NCI-H345 treated with DMSO at 0.1 percent for 48 hours (cell line): ENCODE results near the gene COL6A3.

Source experiments
- DNase-seq: peaks from one replicate; lab custom pipeline; 2025; ENCODE audit not compliant: unreplicated experiment; lab: John Stamatoyannopoulos, UW

The COL6A3 gene

DNA sequence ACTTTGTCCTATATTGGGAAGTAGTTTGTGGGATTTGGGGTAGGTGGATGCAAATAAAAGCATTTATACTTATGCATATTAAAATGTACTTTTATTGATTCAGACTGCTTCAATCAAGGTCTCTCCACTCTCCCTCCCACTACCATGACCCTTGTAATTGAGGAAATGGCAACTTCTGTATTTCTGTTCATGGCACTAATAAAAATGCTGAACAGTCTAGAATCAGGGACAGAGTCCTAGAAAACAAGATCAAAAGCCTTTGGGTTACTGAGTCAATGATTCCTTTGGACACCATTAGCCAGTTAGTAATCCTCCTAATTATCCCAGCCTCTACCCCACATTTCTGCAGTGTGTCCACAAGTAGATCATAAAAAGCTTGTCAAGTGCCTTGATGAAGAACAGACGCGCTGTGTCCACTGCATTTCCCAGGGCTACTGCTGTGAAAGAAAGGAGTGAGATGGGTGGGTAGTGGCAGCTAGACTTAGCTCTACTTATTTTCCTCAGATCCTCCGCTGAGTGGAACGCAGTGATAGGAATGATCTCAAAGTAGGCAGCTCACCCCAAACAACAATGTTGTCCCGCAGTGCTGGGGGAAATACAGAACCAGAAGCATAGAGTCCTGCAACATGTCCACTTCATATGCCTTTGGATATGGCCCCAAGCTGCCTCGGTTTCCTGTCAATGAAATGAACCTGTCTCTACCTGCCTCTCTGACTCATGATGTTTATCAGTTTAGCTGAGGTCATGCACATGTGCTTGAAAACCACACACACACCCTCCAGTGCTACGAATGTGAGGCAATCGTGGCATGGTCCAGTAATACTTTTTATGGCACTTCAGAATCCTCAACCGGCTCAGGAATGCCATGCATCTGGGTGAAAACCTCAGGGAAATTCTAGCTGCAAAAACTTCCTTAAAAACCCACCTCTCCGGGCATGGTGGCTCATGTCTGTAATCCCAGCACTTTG lies 115.5 kb downstream of the COL6A3 start:
- no peak for DNase-seq

DNA sequence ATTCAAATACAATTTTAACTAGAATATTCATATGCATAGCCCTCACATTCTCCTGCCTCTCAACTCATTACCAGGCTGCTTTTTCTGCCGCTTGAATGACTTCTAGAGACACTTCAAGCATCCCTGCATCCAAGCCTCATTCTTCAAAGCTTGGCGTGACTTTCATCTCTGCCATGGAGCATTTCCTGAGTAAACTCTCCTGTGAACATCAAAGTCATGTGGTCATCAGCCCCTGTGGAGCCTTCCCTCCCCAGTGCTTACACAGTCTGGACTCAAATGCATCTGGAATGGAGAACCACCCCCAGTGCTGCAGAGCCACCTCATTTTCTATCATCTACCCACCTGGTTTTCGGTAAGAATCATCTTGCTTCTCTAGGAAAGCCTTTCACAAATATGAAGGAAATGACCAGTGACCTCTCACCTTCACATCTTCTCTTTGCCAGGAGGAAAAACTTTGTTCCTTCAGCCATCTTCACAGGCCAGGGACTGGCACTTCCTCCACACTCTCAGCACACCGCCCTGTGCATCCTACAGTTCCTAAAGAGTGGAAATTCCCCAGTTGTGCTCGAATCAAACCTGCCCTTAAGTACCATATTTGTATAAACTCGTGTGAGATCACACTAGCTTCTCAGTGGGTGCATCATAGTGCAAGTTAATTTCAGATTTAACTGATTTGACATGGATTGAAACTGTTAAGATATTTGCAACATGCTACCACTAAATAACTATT lies 116.4 kb downstream of the COL6A3 start:
- peak; percentile 45 for DNase-seq

GRCh38 chr2:237296756-237297155 lies 117.2 kb downstream of the COL6A3 start:
- DNase-seq, result no peak

GRCh38 chr2:237295889-237296480 lies 118.0 kb downstream of the COL6A3 start:
- DNase-seq, result no peak

- no peak for DNase-seq
Observed at GRCh38 chr2:237294460-237294859, 119.5 kb downstream of the COL6A3 start.

DNA sequence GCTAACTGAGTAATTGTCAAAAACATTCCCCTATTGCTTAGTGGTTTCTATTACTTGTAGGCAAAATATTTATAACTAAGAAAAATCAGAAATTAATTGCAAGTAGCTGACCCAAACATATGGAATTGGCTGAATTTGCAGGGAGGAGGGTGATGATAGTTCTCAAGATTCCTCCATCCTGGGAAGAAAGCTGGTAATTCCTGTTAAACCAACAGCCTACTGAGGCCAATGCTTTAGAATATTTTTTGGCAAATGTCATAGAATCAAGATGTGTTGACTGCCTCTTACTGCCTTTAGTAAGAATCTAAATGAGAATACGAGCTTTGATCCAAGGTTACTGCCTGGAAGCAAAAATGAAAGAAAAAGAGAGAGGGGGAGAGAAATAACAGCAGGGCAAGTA lies 120.0 kb downstream of the COL6A3 start:
- DNase-seq, result no peak

DNA sequence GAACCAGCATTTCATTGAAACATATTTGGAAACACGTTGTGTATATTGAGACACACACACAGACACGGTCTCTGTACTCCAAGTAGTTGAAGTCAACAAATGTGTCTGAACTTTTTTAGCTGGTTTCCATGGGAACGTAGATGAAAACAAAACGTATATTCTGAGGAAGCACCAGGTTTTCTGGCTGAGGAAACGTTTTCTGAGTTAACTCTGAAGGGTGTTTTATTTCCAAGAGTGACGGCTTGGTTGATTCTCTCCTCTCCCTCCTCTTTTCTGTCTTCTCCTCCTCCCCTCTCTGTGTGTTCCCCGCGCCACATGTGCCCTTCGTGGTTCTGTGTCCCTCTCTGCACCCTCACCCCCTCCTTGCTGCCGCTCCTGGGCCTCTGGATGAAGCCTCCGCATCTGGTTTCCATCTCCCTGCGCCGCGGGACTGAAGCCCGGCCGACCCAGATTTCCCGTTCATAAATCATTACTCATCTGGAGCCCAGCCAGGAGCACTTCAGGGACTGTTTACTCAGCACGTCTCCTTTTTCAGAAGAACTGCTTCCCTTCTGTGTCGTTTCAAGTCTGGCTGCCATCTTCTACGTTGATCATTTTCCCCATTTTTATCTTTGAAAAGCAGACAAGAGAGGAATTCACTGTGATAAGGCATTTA lies 122.7 kb downstream of the COL6A3 start:
- DNase-seq, result peak; percentile 94

- DNase-seq, result no peak
Observed at GRCh38 chr2:237290261-237290660, 123.7 kb downstream of the COL6A3 start.

DNA sequence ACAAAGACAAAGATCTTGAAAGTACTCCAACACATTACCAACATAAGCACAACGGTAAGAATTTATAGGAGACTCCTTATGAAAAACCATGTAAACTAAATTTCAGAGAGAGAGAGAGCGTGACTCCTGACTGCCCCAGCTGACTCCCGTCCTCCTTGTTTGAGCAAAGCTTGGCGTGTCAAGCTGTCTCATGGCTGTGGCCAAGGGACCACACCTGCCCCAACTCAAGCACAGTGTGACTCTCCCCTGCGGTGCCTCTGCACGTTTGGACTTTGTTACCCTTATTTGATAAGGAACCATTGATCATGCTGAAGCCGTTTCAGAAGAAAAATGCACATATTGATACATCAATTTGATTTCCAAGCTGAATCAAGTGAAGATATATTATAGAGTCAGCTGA lies 124.8 kb downstream of the COL6A3 start:
- DNase-seq, result no peak

DNA sequence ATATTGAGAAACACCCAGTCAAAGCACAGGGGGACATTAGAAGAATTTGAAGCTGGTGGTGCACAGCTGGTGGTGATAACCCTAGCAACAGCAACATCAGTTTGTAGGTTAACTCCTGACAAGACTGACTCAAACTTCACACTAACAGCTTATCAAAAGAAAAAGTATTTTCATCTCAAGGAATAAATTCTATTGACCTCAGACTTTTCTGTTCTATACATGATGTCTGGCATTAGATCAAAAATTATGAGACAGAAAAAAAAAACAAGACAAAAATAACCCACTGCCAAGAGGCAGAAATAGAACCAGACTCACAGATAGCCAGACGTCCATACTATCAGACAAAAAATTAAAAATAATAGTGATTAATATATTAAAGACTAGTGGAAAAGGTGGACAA lies 126.1 kb downstream of the COL6A3 start:
- no peak for DNase-seq

DNA sequence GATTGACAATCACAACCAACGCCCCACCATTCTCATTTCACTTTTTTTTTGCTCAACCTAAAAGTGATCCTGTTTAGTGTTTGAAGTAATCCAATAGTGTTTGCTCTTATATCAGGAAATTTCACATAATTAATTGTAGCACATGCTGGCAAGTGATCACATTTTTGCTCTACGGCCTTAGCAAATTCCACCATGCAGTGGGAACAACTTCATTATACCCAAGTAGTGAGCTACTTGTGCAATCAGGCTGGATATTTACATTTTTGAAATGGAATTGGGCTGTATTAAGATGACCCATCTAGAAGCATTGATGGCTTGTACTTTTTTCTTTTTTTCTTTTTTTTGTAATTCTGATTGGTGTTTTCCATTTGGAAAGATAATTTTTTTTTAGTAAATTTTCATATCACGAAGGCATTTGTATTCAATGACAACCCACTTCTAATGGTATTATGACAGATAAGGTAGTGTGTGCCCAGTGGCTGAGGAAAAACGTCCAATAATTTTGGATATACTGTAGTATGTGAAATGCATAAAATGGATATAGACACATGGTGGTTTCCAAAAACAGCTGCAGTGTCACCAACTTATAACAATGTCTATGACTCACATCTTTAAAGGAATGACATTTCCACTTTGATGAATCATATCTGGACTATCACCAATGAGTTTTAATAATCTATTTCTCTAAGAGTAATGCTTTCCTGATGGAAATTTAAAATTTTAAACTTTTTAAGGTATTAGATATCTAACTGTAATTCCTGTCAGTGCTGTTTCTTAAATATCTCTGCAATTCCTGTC lies 130.6 kb downstream of the COL6A3 start:
- no peak for DNase-seq

- no peak for DNase-seq
Observed at GRCh38 chr2:237282568-237283128, 131.3 kb downstream of the COL6A3 start.

GRCh38 chr2:237281836-237282306 lies 132.1 kb downstream of the COL6A3 start:
- DNase-seq, result no peak

GRCh38 chr2:237280939-237281338 lies 133.0 kb downstream of the COL6A3 start:
- no peak for DNase-seq

GRCh38 chr2:237280229-237280628 lies 133.7 kb downstream of the COL6A3 start:
- DNase-seq, result no peak

GRCh38 chr2:237279012-237279768 lies 134.8 kb downstream of the COL6A3 start:
- DNase-seq, result no peak

DNA sequence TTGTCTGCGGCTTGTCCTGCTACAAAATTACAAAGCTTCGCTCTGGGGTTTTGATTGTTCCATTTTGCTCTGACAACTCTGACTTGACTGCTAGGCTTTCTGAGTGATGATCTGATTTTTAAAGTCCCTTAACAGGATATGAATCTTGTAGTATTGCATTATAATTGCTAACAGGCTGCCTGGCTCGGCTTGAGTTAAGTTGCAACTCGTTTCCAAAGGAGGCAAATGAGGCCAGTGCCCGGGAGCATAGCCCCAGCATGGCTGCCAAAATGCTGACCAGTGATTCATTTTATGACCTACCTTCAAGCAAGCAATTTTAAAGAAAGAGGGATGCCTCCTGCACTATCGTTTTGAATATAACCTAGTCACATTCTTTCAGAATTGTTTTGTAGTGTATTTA lies 135.4 kb downstream of the COL6A3 start:
- no peak for DNase-seq

DNA sequence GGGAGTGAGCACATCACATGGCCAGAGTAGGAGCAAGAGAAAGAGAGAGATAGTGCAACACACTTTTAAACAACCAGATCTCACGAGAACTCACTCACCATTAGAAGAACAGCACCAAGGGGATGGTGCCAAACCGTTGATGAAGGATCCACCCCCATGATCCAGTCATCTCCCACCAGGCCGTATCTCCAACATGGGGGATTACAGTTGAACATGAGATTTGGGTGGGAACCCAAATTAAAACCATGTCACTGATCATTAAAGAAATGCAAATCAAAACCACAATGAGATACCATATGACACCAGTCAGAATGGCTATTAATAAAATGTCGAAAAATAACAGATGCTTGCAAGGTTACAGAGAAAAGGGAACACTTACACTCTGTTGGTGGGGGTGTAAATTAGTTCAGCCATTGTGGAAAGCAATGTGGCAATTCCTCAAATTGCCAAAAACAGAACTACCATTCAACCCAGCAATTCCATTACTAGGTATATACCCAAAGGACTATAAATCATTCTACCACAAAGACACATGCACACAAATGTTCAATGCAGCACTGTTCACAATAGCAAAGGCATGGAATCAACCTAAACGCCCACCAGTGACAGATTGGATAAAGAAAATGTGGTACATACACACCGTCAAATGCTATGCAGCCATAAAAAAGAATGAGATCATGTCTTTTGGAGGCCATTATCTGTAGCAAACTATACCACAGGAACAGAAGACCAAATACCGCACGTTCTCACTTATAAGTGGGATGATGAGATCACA lies 137.1 kb downstream of the COL6A3 start:
- DNase-seq, result no peak
